Fibroblast of the aortic adventitia (primary cell): ENCODE measurements around the gene HSPB7. TPM values are rescaled to one million over a fixed set of nuclear protein-coding genes. Genes with fewer than 3 reads are reported as not detected.
"Not testable (repeated sequence)": the region's sequence is repeated elsewhere in the genome, so short reads cannot be mapped to it uniquely, and the experiment has no call there.

Experiments used
- DNase-seq: peaks from one replicate; pipeline ENCODE4 v3.0.0-alpha.2; 2010; ENCODE audit warnings: low read depth
- H3K4me3 ChIP-seq: 2 replicates; pipeline ENCODE4 v1.5.1; 2011; ENCODE audit warnings: low read depth, mild to moderate bottlenecking, control low read depth, low read length, moderate library complexity
- total RNA-seq: library from RNA; depleted of rRNA; stranded (reverse); fragments of >200 nt; gene quantifications from 2 replicates; pipeline ENCODE4 v1.2.3, GENCODE V29; 2012; ENCODE audit warnings: low replicate concordance
- TF ChIP-seq, protein P1 (sequence below): IDR thresholded peaks from 2 replicates; pipeline ENCODE4 v1.5.1; 2011; ENCODE audit warnings: mild to moderate bottlenecking, low read length, control low read depth, inconsistent platforms; ENCODE audit not compliant: insufficient read depth

The HSPB7 gene
- total RNA-seq, 1 donor: 8.9 TPM

DNA sequence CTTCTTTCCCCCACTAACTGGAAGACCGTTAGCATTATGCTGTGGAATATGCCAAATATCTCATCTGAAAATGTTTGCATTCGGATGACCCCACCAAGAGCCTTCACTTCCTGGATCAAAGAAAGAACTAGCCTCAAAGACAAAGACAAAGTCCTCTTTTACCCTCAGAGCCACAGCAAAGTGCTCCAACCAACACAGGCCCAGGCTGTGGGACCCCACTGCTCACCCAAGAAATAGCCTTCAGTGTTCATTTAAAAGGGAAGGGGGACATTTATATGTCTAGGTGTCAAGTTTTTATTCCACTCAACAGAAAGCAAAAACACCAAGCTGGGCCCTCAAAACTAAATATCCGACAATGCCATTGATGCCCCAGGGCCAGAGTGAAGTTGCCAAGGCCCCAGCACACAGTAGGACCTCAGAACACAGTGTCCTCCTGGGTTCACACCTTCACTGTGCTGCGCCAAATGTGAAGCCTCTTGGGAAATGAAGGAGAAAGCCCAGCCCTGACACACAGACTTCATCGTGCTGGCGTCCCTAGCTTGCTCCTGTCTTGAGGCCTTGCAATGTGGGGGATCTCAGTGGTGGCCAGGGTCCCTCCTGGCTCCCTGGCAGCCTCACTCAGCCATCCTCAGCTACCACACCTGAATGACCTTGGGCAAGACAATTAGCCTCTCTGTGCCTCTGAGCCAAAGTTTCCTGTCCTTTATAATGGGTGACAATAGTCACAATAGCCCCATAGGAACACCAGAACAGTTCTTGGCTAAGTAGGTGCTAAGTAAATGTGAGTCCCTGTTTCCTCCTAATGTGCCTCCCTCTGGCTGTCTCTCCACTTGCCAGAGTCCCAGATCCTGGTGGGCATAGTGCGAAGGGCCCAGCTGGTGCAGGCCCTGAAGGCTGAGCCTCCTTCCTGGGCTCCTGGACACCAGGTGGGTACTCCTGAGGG is 37.0 kb upstream of the HSPB7 start:
- H3K4me3 ChIP-seq: no peak overlapping the region
- no peak for DNase-seq
- TF ChIP-seq, protein P1, sequence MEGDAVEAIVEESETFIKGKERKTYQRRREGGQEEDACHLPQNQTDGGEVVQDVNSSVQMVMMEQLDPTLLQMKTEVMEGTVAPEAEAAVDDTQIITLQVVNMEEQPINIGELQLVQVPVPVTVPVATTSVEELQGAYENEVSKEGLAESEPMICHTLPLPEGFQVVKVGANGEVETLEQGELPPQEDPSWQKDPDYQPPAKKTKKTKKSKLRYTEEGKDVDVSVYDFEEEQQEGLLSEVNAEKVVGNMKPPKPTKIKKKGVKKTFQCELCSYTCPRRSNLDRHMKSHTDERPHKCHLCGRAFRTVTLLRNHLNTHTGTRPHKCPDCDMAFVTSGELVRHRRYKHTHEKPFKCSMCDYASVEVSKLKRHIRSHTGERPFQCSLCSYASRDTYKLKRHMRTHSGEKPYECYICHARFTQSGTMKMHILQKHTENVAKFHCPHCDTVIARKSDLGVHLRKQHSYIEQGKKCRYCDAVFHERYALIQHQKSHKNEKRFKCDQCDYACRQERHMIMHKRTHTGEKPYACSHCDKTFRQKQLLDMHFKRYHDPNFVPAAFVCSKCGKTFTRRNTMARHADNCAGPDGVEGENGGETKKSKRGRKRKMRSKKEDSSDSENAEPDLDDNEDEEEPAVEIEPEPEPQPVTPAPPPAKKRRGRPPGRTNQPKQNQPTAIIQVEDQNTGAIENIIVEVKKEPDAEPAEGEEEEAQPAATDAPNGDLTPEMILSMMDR: no peak

GRCh38 chr1:16053781-16054502 is 36.1 kb upstream of the HSPB7 start:
- no peak for DNase-seq
- TF ChIP-seq, protein P1: no peak
- H3K4me3 ChIP-seq: no peak overlapping the region

DNA sequence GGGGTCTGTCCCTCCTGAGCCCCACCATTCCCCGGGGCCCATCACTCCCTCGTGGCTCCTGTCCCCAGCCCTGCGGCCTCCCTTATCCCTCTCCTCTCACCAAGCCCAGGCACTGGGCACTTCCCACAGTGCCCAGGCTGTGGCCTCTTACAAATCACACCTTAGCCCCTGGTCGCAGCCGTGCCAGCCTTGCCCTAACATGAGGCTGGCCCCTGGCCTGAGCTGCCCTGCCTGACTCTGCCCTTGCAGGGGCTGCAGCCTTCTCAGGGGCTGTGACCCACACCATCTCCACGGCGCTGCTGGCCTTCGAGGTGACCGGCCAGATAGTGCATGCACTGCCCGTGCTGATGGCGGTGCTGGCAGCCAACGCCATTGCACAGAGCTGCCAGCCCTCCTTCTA is 34.1 kb upstream of the HSPB7 start:
- not testable (repeated sequence) for H3K4me3 ChIP-seq

DNA sequence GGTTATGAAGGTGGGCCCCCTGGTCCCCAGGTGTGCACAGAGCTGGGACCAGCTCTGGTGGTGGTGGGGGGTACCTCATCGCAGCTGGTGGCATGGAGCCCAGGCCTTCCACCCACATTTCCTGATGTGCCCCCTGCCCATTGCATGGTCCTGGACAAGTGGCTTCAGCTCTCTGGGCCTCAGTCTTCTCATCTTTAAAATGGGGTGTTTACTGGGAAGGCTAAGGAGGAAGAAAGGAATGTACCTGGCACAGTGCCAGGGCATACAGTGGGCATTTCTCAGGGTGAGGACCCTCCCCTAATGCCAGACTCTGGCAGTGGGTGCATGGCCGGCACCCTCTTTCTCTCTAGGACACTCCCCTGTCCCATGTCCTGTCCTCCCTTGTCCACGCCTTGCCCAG is 33.2 kb upstream of the HSPB7 start:
- TF ChIP-seq, protein P1: no peak
- DNase-seq: no peak

More for the DNA sequence above, 34.1 kb upstream of the HSPB7 start:
- DNase-seq: not testable (repeated sequence)

GRCh38 chr1:16050328-16050727 is 32.5 kb upstream of the HSPB7 start:
- TF ChIP-seq, protein P1: no peak
- H3K4me3 ChIP-seq: no peak overlapping the region
- DNase-seq: no peak

More for the DNA sequence above, 33.2 kb upstream of the HSPB7 start:
- no peak overlapping the region for H3K4me3 ChIP-seq

DNA sequence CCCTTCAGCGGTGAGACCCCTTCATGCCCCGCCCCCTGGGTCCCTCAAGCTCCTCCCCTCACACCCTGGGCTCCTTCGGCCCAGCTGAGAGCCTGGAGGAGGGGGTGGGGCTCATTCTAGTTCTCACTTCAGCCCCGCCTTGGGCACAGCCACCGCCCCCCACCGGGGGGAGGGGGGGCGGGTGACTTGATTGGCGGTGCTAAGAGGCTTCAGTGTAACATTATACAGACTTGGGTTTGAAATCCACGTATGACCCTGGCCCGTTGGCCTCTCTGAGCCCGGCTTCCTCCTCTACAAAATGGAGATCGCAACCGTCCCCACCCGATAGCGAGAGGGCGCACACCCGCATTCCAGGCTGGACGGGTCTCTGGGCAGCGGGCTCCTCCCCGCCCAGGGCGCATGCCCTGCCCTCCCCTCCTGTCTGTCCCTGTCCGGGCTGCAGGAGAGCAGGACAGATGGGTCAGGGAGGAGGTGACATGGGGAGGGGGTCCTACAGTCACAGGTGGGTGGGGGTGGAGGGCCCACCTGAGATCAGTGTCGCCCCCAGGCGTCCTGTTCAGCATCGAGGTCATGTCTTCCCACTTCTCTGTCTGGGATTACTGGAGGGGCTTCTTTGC is 30.8 kb upstream of the HSPB7 start:
- H3K4me3 ChIP-seq: peak overlapping the region; percentile 39
- TF ChIP-seq, protein P1: no peak
- peak; percentile 16 for DNase-seq
